Measurements from ENCODE around the gene ZBTB7C.

DNA sequence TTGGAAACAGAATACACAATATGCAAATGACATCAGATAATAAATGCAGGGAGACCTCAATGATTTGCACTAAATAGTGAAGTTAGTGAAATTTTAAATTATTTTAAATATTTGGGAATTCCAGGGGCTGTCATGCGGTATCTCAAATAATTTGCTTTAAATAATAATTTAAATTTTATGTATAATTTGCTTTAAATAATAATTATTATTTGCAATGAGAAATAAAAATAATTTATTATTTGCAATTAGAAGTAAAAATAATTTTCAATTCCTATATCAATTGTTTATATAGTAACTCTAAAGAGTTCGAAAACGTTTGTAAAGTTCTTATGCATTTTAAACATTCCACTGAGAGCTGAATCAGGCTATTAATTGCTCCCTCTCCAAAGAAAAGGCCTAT lies 226.4 kb downstream of the ZBTB7C start:
- no peak for TF ChIP-seq SP2 (IDR thresholded peaks at IDR 0.05; ENCODE audit: low read length)
- TF ChIP-seq CHD2 (IDR thresholded peaks at IDR 0.05; ENCODE audit: low read length), result no peak
- TF ChIP-seq, protein P1, sequence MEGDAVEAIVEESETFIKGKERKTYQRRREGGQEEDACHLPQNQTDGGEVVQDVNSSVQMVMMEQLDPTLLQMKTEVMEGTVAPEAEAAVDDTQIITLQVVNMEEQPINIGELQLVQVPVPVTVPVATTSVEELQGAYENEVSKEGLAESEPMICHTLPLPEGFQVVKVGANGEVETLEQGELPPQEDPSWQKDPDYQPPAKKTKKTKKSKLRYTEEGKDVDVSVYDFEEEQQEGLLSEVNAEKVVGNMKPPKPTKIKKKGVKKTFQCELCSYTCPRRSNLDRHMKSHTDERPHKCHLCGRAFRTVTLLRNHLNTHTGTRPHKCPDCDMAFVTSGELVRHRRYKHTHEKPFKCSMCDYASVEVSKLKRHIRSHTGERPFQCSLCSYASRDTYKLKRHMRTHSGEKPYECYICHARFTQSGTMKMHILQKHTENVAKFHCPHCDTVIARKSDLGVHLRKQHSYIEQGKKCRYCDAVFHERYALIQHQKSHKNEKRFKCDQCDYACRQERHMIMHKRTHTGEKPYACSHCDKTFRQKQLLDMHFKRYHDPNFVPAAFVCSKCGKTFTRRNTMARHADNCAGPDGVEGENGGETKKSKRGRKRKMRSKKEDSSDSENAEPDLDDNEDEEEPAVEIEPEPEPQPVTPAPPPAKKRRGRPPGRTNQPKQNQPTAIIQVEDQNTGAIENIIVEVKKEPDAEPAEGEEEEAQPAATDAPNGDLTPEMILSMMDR (IDR thresholded peaks at IDR 0.05; ENCODE audit: control extremely low read depth in 1 of 3, insufficient read depth in 1 of 3, low read depth in 1 of 3, low read length in 3 of 3), result no peak
